NCI-H1930 (cell line): ENCODE data around the gene RDH5.
A peak's percentile ranks its signal among the peaks of the same experiment; 100 is the strongest.

ENCODE experiments used
- DNase-seq, 2 experiments: peaks; one replicate each; lab custom pipeline; 2025; lab: John Stamatoyannopoulos, UW

Gene RDH5

GRCh38 chr12:55720071-55720564 lies at the start of gene RDH5:
TSS of gene RDH5 (plus strand) at chr12:55720393. CDS start at chr12:55721185, 792 bp downstream.
- no peak for DNase-seq

- no peak for DNase-seq
These were observed 48.4 kb upstream of the RDH5 start for GRCh38 chr12:55671746-55672145.

- DNase-seq: no peak
These were observed 46.6 kb upstream of the RDH5 start for GRCh38 chr12:55673638-55674037.

- DNase-seq: no peak
These were observed 44.5 kb upstream of the RDH5 start for GRCh38 chr12:55675666-55676065.

GRCh38 chr12:55676707-55677106 lies 43.5 kb upstream of the RDH5 start:
- DNase-seq: no peak

- no peak for DNase-seq
These were observed 40.5 kb upstream of the RDH5 start for GRCh38 chr12:55679691-55680090.

GRCh38 chr12:55681142-55682077 lies 38.8 kb upstream of the RDH5 start:
- DNase-seq: peak in 1 of 2 experiments; percentile 33

- no peak for DNase-seq
These were observed 38.0 kb upstream of the RDH5 start for GRCh38 chr12:55682087-55682796.

- DNase-seq: no peak
These were observed 36.5 kb upstream of the RDH5 start for GRCh38 chr12:55683676-55684075.

GRCh38 chr12:55684761-55685370 lies 35.3 kb upstream of the RDH5 start:
- DNase-seq: no peak

- DNase-seq: no peak
These were observed 34.5 kb upstream of the RDH5 start for GRCh38 chr12:55685671-55686070.

- DNase-seq: no peak
These were observed 33.7 kb upstream of the RDH5 start for GRCh38 chr12:55686366-55687010.

GRCh38 chr12:55687746-55688145 lies 32.4 kb upstream of the RDH5 start:
- no peak for DNase-seq

GRCh38 chr12:55688716-55689655 lies 31.2 kb upstream of the RDH5 start:
- DNase-seq: no peak

- no peak for DNase-seq
These were observed 27.4 kb upstream of the RDH5 start for GRCh38 chr12:55692631-55693322.

GRCh38 chr12:55693323-55694187 lies 26.6 kb upstream of the RDH5 start:
- DNase-seq: no peak

GRCh38 chr12:55694188-55694515 lies 26.0 kb upstream of the RDH5 start:
- no peak for DNase-seq

- DNase-seq: no peak
These were observed 25.5 kb upstream of the RDH5 start for GRCh38 chr12:55694651-55695050.

- no peak for DNase-seq
These were observed 24.8 kb upstream of the RDH5 start for GRCh38 chr12:55695349-55695748.
